GM12878 (cell line): ENCODE measurements around the gene AP5B1. TPM values are rescaled to one million over a fixed set of nuclear protein-coding genes. Genes with fewer than 3 reads are reported as not detected.

Experiments
- ATAC-seq: fragments of 200-7000 bp; cut with Tn5 transposase; 3 replicates; pipeline ENCODE4 v1.9.1; 2020; ENCODE audit warnings: mild to moderate bottlenecking, moderate library complexity
- BruUV-seq: library from RNA; stranded (reverse); fragments of 400-500 nt; replicated peaks from 2 replicates; lab custom pipeline; 2021; lab: Mats Ljungman, UMichigan
- CTCF ChIA-PET: fragments of 300-600 bp; sonication (Branson Sonifier 250); formaldehyde crosslinking; extraction: SDS; loops from one replicate; lab custom pipeline; 2021; ENCODE audit warnings: inconsistent platforms; lab: Yijun Ruan, JAX
- POLR2A ChIA-PET: fragments of 350-600 bp; formaldehyde crosslinking; extraction: SDS; loops from one replicate; lab custom pipeline; 2021; ENCODE audit warnings: inconsistent platforms; lab: Charles Lee
- RAD21 ChIA-PET: fragments of 300-600 bp; sonication (Branson Sonifier 250); formaldehyde crosslinking; loops from one replicate; lab custom pipeline; 2023; ENCODE audit warnings: antibody characterized with exemption; ENCODE audit not compliant: unreplicated experiment; lab: Charles Lee
- SMC1A ChIA-PET: fragments of 300-600 bp; sonication (Branson Sonifier 250); formaldehyde crosslinking; loops from one replicate; lab custom pipeline; 2023; ENCODE audit not compliant: unreplicated experiment, uncharacterized antibody; lab: Charles Lee
- DNase-seq: peaks from one replicate; pipeline ENCODE4 v3.0.0-alpha.2; 2011; ENCODE audit warnings: low read depth, low spot score
- FAIRE-seq: peaks from 3 replicates; lab custom pipeline; 2011; peaks lifted over from hg19 to GRCh38; lab: Jason Lieb, UNC
- H2AFZ ChIP-seq: 2 replicates; pipeline ENCODE4 v1.6.0; 2011; ENCODE audit warnings: low read depth, low read length, control low read depth; ENCODE audit not compliant: control insufficient read depth
- H3K27ac ChIP-seq: 2 replicates; pipeline ENCODE4 v1.5.1; 2011; ENCODE audit warnings: control low read depth; ENCODE audit not compliant: control insufficient read depth, insufficient read depth
- H3K27me3 ChIP-seq, 2 experiments: replicated peaks in 1 of 2; 2 replicates each; pipeline versions ENCODE4 v1.6.0 to v1.6.1; 2011; ENCODE audit warnings: low read length in 1 of 2; ENCODE audit not compliant: control insufficient read depth in 2 of 2, insufficient read depth in 2 of 2
- H3K36me3 ChIP-seq, 2 experiments: 2 replicates each; pipeline ENCODE4 v1.5.1; 2011; ENCODE audit warnings: low read length in 1 of 2; ENCODE audit not compliant: control insufficient read depth in 2 of 2, insufficient read depth in 2 of 2
- H3K4me1 ChIP-seq: 2 replicates; pipeline ENCODE4 v1.6.1; 2011; ENCODE audit warnings: mild to moderate bottlenecking, low read length, moderate library complexity, mixed read lengths; ENCODE audit not compliant: control insufficient read depth, insufficient read depth
- H3K4me2 ChIP-seq: 2 replicates; pipeline ENCODE4 v1.6.0; 2011; ENCODE audit warnings: control low read depth; ENCODE audit not compliant: control insufficient read depth, insufficient read depth
- H3K4me3 ChIP-seq: fragments of 200-600 bp; sonication (generic); 2 replicates; pipeline ENCODE4 v1.5.1; 2016
- H3K79me2 ChIP-seq: 2 replicates; pipeline ENCODE4 v1.6.0; 2011; ENCODE audit warnings: low read length; ENCODE audit not compliant: control insufficient read depth, insufficient read depth
- H3K9ac ChIP-seq: 2 replicates; pipeline ENCODE4 v1.8.0; 2011; ENCODE audit warnings: low read length, control low read depth, mixed read lengths; ENCODE audit not compliant: control insufficient read depth, insufficient read depth
- H3K9me3 ChIP-seq: replicated peaks from 3 replicates; pipeline ENCODE4 v1.5.1; 2011; ENCODE audit warnings: mild to moderate bottlenecking, low read length; ENCODE audit not compliant: control insufficient read depth, insufficient read depth
- H4K20me1 ChIP-seq: 2 replicates; pipeline ENCODE4 v1.6.0; 2011; ENCODE audit not compliant: control insufficient read depth, insufficient read depth
- HSF1 ChIP-seq: fragments of 150-350 bp; IDR thresholded peaks from 2 replicates; pipeline ENCODE4 v1.6.1; 2014; ENCODE audit warnings: mild to moderate bottlenecking, low read depth, low read length
- NR2C2 ChIP-seq: IDR thresholded peaks from 2 replicates; pipeline ENCODE4 v1.6.1; 2011; ENCODE audit warnings: borderline replicate concordance, low read depth; ENCODE audit not compliant: control insufficient read depth, insufficient read length
- PBX3 ChIP-seq: IDR thresholded peaks from 2 replicates; pipeline ENCODE4 v1.6.1; 2011; ENCODE audit warnings: mild to moderate bottlenecking, low read depth, low read length, moderate library complexity; ENCODE audit not compliant: insufficient replicate concordance
- ZNF24 ChIP-seq: fragments of 450-650 bp; IDR thresholded peaks from 2 replicates; pipeline ENCODE4 v1.6.1; 2017; ENCODE audit warnings: antibody characterized with exemption, mild to moderate bottlenecking
- ZSCAN29 ChIP-seq: fragments of 450-650 bp; IDR thresholded peaks from 2 replicates; pipeline ENCODE4 v1.6.1; 2017; ENCODE audit warnings: mild to moderate bottlenecking, moderate library complexity
- WGBS: methylation state at CpG from one replicate; pipeline ENCODE4 v1.1.6; 2016; ENCODE audit warnings: low lambda C conversion rate; ENCODE audit not compliant: insufficient replicate concordance, insufficient coverage; ENCODE audit errors: missing lambda C conversion rate; 5-methylcytosine and 5-hydroxymethylcytosine counted together
- in situ Hi-C: fragments of 300-500 bp; cut with MboI; formaldehyde crosslinking; loops from 9 replicates; pipeline ENCODE4 v1.14.3; 2018; ENCODE audit warnings: mixed read lengths
- intact Hi-C: fragments of 100-400 bp; cut with micrococcal nuclease; formaldehyde crosslinking; loops from one replicate; pipeline ENCODE4 v1.14.2; 2022; ENCODE audit not compliant: unreplicated experiment
- polyA plus RNA-seq, 11 experiments: library from polyadenylated mRNA; depleted of rRNA in 4 of 11; unstranded in 6 of 11; stranded (reverse) in 5 of 11; fragments of >200 nt; fragmentation: Nextera tagmentation in 4 of 11; fragmentation: Illumina TruSeq in 1 of 11; extraction: Ambion mirVana in 4 of 11; extraction: Trizol in 1 of 11; gene quantifications; 1 replicate in 1 of 11; 2 replicates in 10 of 11; pipeline versions ENCODE4 v1.2.1 to v1.2.3, GENCODE V29; 2011 to 2016; ENCODE audit warnings: inconsistent platforms in 2 of 11, missing spikeins in 2 of 11, low read depth in 1 of 11
- total RNA-seq, 4 experiments: library from RNA; depleted of rRNA in 3 of 4; stranded (reverse); fragments of >200 nt in 3 of 4; fragmentation: Illumina TruSeq in 1 of 4; extraction: Trizol in 1 of 4; gene quantifications; 2 replicates each; pipeline versions ENCODE4 v1.2.1 to v1.2.3, GENCODE V29; 2013 to 2021

AP5B1 gene
- total and polyA plus RNA-seq, 10 of the 15 experiments (the other 5 are each of a cell fraction or from before 2014, with no cell fraction given): 0.47 to 13.1 (median 4.8) TPM

- peaks cover 8 to 10% of the 10 kb centered on the region in 2 experiments; a peak in 3 of 4 replicates for H3K27me3 ChIP-seq
- in situ Hi-C loops: no loop called here
- ChIA-PET POLR2A (interaction anchor here (0.5 to 1.5 kb wide), 7 partner anchors 9 to 353 kb away, joined by 3 read pairs; partner anchors contain the start of gene KAT5), SMC1A (interaction anchor here (0.7 to 1.5 kb wide), 4 partner anchors 9 to 102 kb away, joined by 3 to 9 read pairs (median 4); no protein-coding TSS in a partner anchor), RAD21 (interaction anchor here (0.9 to 1.1 kb wide), 2 partner anchors 9 to 34 kb away, joined by 4 to 5 read pairs; no protein-coding TSS in a partner anchor), CTCF (interaction anchor here (0.7 to 2.7 kb wide), 6 partner anchors 9 to 34 kb away, joined by 3 to 9 read pairs (median 5); no protein-coding TSS in a partner anchor)
- no TSS peak for BruUV-seq
- peaks cover 0 to 4% of the 10 kb centered on the region in 2 experiments; a peak in 2 of 4 replicates for H3K36me3 ChIP-seq
- FAIRE-seq (no peak), ATAC-seq (no peak), DNase-seq (no peak)
- H3K4me1 ChIP-seq: peaks cover 23% of the 10 kb centered on the region
- WGBS: 28% methylated on average over 9 of the region's 9 CpGs
- no peak overlapping the region for H2AFZ ChIP-seq
- no peaks in the 10 kb centered on the region; the same call in 1 of the 2 replicates for H4K20me1 ChIP-seq
- H3K9me3 ChIP-seq: no peaks in the 10 kb centered on the region
- H3K4me3 ChIP-seq: no peak overlapping the region
- H3K27ac ChIP-seq: no peak overlapping the region
- TF ChIP-seq PBX3 (no peak), HSF1 (no peak), ZNF24 (no peak), ZSCAN29 (no peak), NR2C2 (no peak)
- H3K79me2 ChIP-seq: peaks cover 10% of the 10 kb centered on the region
- H3K9ac ChIP-seq: no peak overlapping the region
- intact Hi-C loops: loop anchor here (5.0 kb wide), 1 partner anchor 71 kb away; the partner anchor contains the start of gene KAT5
- H3K4me2 ChIP-seq: no peak overlapping the region
Measured at GRCh38 chr11:65782816-65783228, 2.0 kb upstream of the AP5B1 start.
